HepG2 (cell line): ENCODE data around the gene SCGB1D4. TPM values are rescaled to one million over a fixed set of nuclear protein-coding genes. Genes with fewer than 3 reads are reported as not detected.
A peak's percentile ranks its signal among the peaks of the same experiment; 100 is the strongest.

Experiments used
- EEA1 ChIP-seq: sonication (generic); formaldehyde crosslinking; IDR thresholded peaks from 2 replicates; pipeline ENCODE4 v1.5.1; 2020; ENCODE audit warnings: mild to moderate bottlenecking, missing genetic modification reagents, borderline replicate concordance
- KAT8 ChIP-seq: IDR thresholded peaks from 2 replicates; pipeline ENCODE4 v1.6.1; 2016; ENCODE audit warnings: missing genetic modification reagents, missing compliant biosample characterization
- MED1 ChIP-seq: sonication (generic); formaldehyde crosslinking; IDR thresholded peaks from 2 replicates; pipeline ENCODE4 v1.4.0; 2020; ENCODE audit warnings: missing genetic modification reagents
- POLR2G ChIP-seq: fragments of 200-400 bp; formaldehyde crosslinking; IDR thresholded peaks from 2 replicates; pipeline ENCODE4 v1.6.1; 2018; ENCODE audit warnings: mild to moderate bottlenecking, low read depth, low read length, moderate library complexity
- STAT6 ChIP-seq: sonication (generic); formaldehyde crosslinking; IDR thresholded peaks from 2 replicates; pipeline ENCODE4 v1.4.0; 2020; ENCODE audit warnings: missing genetic modification reagents, mild to moderate bottlenecking, borderline replicate concordance
- ZFYVE20 ChIP-seq: sonication (generic); formaldehyde crosslinking; IDR thresholded peaks from 2 replicates; pipeline ENCODE4 v1.8.0; 2023; ENCODE audit warnings: low read depth, mild to moderate bottlenecking, moderate library complexity, missing genetic modification reagents, borderline replicate concordance
- ZNF354B ChIP-seq: sonication (generic); formaldehyde crosslinking; IDR thresholded peaks from 2 replicates; pipeline ENCODE4 v1.8.0; 2022; ENCODE audit warnings: mild to moderate bottlenecking, missing genetic modification reagents
- ZNF678 ChIP-seq: sonication (generic); formaldehyde crosslinking; IDR thresholded peaks from 2 replicates; pipeline ENCODE4 v1.4.0; 2020; ENCODE audit warnings: mild to moderate bottlenecking, missing genetic modification reagents
- ZNF720 ChIP-seq: sonication (generic); formaldehyde crosslinking; IDR thresholded peaks from 2 replicates; pipeline ENCODE4 v1.4.0; 2020; ENCODE audit warnings: missing genetic modification reagents
- polyA plus RNA-seq, 8 experiments: library from polyadenylated mRNA; depleted of rRNA in 3 of 8; stranded (reverse) in 7 of 8; unstranded in 1 of 8; fragments of >200 nt; fragmentation: Illumina TruSeq in 4 of 8; extraction: Trizol in 4 of 8; gene quantifications; 2 replicates each; pipeline versions ENCODE4 v1.2.1 to v1.2.3, GENCODE V29; 2011 to 2016; ENCODE audit warnings: low read depth in 4 of 8, missing spikeins in 1 of 8, mixed read lengths in 1 of 8; ENCODE audit not compliant: insufficient read depth in 1 of 8
- total RNA-seq, 5 experiments: library from RNA; depleted of rRNA; stranded (reverse); fragments of >200 nt; fragmentation: Illumina TruSeq; extraction: Trizol; gene quantifications; 2 replicates each; pipeline ENCODE4 v1.2.3, GENCODE V29; 2016; ENCODE audit warnings: low read depth in 1 of 5
- TF ChIP-seq, protein P1 (sequence below): sonication (generic); formaldehyde crosslinking; IDR thresholded peaks from 2 replicates; pipeline ENCODE4 v1.4.0; 2020; ENCODE audit warnings: missing genetic modification reagents
- TF ChIP-seq, protein P2 (sequence below): sonication (generic); formaldehyde crosslinking; IDR thresholded peaks from 2 replicates; pipeline ENCODE4 v1.5.1; 2020; ENCODE audit warnings: mild to moderate bottlenecking, missing genetic modification reagents, borderline replicate concordance
- TF ChIP-seq, protein P3 (sequence below): sonication (generic); formaldehyde crosslinking; IDR thresholded peaks from 2 replicates; pipeline ENCODE4 v1.5.0; 2020; ENCODE audit warnings: missing genetic modification reagents

Gene SCGB1D4
- total and polyA plus RNA-seq, 2 of the 13 experiments (the other 11 are each of a cell fraction or from before 2014, with no cell fraction given) = not detected

DNA sequence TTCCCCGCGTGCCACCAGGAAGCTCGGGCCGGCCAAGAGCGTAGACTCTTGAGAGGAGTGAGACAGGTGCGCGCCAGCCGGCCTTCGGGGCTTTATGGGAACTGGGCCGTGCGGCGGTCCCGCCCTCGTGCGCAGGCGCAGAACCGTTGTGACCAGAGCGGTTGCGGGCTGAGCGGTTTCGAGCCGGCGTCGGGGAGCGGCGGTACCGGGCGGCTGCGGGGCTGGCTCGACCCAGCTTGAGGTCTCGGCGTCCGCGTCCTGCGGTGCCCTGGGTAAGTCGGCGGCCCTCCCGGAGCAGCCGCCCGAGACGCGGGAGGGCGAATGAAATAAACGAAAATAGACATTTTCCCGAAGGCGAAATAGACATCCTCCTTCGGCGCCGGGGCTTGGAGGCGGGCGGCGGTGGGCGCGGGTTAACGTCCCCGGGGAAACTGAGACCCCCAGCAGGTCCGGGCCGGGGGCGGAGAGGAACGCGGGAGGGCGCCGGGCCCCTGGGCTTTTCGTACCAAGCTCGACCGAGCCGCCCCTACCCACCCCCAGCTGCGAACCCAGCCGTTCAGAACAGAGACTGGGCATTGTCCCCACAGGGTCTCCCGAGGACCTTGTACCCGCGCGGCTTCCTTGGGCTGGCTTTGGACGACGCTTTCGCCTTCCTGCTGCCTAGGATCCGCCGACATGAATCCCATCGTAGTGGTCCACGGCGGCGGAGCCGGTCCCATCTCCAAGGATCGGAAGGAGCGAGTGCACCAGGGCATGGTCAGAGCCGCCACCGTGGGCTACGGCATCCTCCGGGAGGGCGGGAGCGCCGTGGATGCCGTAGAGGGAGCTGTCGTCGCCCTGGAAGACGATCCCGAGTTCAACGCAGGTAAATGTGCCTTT is 38.7 kb upstream of the SCGB1D4 start, which contains the start of gene ASRGL1 (continued):
- peak; percentile 13; the same call in 1 of the 2 replicates for TF ChIP-seq KAT8 (CRISPR knock-in tag)
- TF ChIP-seq, protein P1, sequence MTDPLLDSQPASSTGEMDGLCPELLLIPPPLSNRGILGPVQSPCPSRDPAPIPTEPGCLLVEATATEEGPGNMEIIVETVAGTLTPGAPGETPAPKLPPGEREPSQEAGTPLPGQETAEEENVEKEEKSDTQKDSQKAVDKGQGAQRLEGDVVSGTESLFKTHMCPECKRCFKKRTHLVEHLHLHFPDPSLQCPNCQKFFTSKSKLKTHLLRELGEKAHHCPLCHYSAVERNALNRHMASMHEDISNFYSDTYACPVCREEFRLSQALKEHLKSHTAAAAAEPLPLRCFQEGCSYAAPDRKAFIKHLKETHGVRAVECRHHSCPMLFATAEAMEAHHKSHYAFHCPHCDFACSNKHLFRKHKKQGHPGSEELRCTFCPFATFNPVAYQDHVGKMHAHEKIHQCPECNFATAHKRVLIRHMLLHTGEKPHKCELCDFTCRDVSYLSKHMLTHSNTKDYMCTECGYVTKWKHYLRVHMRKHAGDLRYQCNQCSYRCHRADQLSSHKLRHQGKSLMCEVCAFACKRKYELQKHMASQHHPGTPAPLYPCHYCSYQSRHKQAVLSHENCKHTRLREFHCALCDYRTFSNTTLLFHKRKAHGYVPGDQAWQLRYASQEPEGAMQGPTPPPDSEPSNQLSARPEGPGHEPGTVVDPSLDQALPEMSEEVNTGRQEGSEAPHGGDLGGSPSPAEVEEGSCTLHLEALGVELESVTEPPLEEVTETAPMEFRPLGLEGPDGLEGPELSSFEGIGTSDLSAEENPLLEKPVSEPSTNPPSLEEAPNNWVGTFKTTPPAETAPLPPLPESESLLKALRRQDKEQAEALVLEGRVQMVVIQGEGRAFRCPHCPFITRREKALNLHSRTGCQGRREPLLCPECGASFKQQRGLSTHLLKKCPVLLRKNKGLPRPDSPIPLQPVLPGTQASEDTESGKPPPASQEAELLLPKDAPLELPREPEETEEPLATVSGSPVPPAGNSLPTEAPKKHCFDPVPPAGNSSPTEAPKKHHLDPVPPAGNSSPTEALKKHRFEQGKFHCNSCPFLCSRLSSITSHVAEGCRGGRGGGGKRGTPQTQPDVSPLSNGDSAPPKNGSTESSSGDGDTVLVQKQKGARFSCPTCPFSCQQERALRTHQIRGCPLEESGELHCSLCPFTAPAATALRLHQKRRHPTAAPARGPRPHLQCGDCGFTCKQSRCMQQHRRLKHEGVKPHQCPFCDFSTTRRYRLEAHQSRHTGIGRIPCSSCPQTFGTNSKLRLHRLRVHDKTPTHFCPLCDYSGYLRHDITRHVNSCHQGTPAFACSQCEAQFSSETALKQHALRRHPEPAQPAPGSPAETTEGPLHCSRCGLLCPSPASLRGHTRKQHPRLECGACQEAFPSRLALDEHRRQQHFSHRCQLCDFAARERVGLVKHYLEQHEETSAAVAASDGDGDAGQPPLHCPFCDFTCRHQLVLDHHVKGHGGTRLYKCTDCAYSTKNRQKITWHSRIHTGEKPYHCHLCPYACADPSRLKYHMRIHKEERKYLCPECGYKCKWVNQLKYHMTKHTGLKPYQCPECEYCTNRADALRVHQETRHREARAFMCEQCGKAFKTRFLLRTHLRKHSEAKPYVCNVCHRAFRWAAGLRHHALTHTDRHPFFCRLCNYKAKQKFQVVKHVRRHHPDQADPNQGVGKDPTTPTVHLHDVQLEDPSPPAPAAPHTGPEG (CRISPR knock-in tag) = peak; percentile 74
- TF ChIP-seq STAT6 (CRISPR knock-in tag) = no peak; the same call in 1 of the 2 replicates
- 0 out of 2 replicates have a peak, but pooled peaks have one; percentile 22 for TF ChIP-seq POLR2G
- TF ChIP-seq, protein P2, sequence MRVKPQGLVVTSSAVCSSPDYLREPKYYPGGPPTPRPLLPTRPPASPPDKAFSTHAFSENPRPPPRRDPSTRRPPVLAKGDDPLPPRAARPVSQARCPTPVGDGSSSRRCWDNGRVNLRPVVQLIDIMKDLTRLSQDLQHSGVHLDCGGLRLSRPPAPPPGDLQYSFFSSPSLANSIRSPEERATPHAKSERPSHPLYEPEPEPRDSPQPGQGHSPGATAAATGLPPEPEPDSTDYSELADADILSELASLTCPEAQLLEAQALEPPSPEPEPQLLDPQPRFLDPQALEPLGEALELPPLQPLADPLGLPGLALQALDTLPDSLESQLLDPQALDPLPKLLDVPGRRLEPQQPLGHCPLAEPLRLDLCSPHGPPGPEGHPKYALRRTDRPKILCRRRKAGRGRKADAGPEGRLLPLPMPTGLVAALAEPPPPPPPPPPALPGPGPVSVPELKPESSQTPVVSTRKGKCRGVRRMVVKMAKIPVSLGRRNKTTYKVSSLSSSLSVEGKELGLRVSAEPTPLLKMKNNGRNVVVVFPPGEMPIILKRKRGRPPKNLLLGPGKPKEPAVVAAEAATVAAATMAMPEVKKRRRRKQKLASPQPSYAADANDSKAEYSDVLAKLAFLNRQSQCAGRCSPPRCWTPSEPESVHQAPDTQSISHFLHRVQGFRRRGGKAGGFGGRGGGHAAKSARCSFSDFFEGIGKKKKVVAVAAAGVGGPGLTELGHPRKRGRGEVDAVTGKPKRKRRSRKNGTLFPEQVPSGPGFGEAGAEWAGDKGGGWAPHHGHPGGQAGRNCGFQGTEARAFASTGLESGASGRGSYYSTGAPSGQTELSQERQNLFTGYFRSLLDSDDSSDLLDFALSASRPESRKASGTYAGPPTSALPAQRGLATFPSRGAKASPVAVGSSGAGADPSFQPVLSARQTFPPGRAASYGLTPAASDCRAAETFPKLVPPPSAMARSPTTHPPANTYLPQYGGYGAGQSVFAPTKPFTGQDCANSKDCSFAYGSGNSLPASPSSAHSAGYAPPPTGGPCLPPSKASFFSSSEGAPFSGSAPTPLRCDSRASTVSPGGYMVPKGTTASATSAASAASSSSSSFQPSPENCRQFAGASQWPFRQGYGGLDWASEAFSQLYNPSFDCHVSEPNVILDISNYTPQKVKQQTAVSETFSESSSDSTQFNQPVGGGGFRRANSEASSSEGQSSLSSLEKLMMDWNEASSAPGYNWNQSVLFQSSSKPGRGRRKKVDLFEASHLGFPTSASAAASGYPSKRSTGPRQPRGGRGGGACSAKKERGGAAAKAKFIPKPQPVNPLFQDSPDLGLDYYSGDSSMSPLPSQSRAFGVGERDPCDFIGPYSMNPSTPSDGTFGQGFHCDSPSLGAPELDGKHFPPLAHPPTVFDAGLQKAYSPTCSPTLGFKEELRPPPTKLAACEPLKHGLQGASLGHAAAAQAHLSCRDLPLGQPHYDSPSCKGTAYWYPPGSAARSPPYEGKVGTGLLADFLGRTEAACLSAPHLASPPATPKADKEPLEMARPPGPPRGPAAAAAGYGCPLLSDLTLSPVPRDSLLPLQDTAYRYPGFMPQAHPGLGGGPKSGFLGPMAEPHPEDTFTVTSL (CRISPR knock-in tag) = peak; percentile 28; the same call in 1 of the 2 replicates
- TF ChIP-seq ZNF720 (CRISPR knock-in tag) = no peak
- 0 out of 2 replicates have a peak, but pooled peaks have one; percentile 59 for TF ChIP-seq ZNF678 (CRISPR knock-in tag)
- TF ChIP-seq, protein P3, sequence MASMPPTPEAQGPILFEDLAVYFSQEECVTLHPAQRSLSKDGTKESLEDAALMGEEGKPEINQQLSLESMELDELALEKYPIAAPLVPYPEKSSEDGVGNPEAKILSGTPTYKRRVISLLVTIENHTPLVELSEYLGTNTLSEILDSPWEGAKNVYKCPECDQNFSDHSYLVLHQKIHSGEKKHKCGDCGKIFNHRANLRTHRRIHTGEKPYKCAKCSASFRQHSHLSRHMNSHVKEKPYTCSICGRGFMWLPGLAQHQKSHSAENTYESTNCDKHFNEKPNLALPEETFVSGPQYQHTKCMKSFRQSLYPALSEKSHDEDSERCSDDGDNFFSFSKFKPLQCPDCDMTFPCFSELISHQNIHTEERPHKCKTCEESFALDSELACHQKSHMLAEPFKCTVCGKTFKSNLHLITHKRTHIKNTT (CRISPR knock-in tag) = no peak
- TF ChIP-seq MED1 (CRISPR knock-in tag) = no peak; the same call in 1 of the 2 replicates
- TF ChIP-seq ZNF354B (CRISPR knock-in tag) = no peak
- TF ChIP-seq EEA1 (CRISPR knock-in tag) = no peak
- no peak for TF ChIP-seq ZFYVE20 (CRISPR knock-in tag)
